PC-9 (cell line): ENCODE measurements around the gene COL5A1. TPM values are rescaled to one million over a fixed set of nuclear protein-coding genes. Genes with fewer than 3 reads are reported as not detected.

ENCODE experiments used
- BruUV-seq: library from RNA; stranded (reverse); fragments of 400-500 nt; replicated peaks from 2 replicates; lab custom pipeline; 2021; lab: Mats Ljungman, UMichigan
- CTCF ChIA-PET: fragments of 300-600 bp; sonication (Branson Sonifier 250); formaldehyde crosslinking; loops from one replicate; lab custom pipeline; 2022; ENCODE audit warnings: antibody characterized with exemption; lab: Charles Lee
- POLR2A ChIA-PET: fragments of 300-600 bp; sonication (Branson Sonifier 250); formaldehyde crosslinking; loops from one replicate; lab custom pipeline; 2022; ENCODE audit warnings: antibody characterized with exemption; ENCODE audit not compliant: unreplicated experiment; lab: Charles Lee
- DNase-seq, 2 experiments: peaks; one replicate each; pipeline versions ENCODE4 v3.0.0 to v3.0.0-alpha.2; 2015 to 2022; ENCODE audit warnings: mixed read lengths in 1 of 2
- H2AFZ ChIP-seq: fragments of 200-600 bp; sonication (generic); 2 replicates; pipeline ENCODE4 v1.8.1; 2017; ENCODE audit warnings: antibody characterized with exemption
- H3F3A ChIP-seq: fragments of 200-600 bp; sonication (generic); 2 replicates; pipeline ENCODE4 v1.8.1; 2017; ENCODE audit warnings: antibody characterized with exemption, mild to moderate bottlenecking, low read depth; ENCODE audit not compliant: insufficient read depth
- H3K27ac ChIP-seq: fragments of 200-600 bp; sonication (generic); 2 replicates; pipeline ENCODE4 v1.6.1; 2016; ENCODE audit warnings: mixed run types
- H3K27me3 ChIP-seq: fragments of 200-600 bp; sonication (generic); 2 replicates; pipeline ENCODE4 v1.6.1; 2016; ENCODE audit warnings: low read depth, mixed run types; ENCODE audit not compliant: insufficient read depth
- H3K36me3 ChIP-seq: fragments of 200-600 bp; sonication (generic); 2 replicates; pipeline ENCODE4 v1.6.1; 2016; ENCODE audit warnings: low read depth, mixed run types
- H3K4me1 ChIP-seq: fragments of 200-600 bp; sonication (generic); replicated peaks from 2 replicates; pipeline ENCODE4 v1.6.1; 2016; ENCODE audit warnings: mixed run types; ENCODE audit not compliant: insufficient read depth
- H3K4me2 ChIP-seq: fragments of 200-600 bp; sonication (generic); 2 replicates; pipeline ENCODE4 v1.6.1; 2017; ENCODE audit warnings: mixed run types
- H3K4me3 ChIP-seq: fragments of 200-600 bp; sonication (generic); 2 replicates; pipeline ENCODE4 v1.6.1; 2016; ENCODE audit warnings: mixed run types
- H3K79me2 ChIP-seq: fragments of 200-600 bp; sonication (generic); 2 replicates; pipeline ENCODE4 v1.6.1; 2017; ENCODE audit warnings: low read depth, mixed run types
- H3K9me2 ChIP-seq: fragments of 200-600 bp; sonication (generic); 2 replicates; pipeline ENCODE4 v1.8.1; 2017; ENCODE audit warnings: mild to moderate bottlenecking; ENCODE audit not compliant: insufficient read depth
- H3K9me3 ChIP-seq: fragments of 200-600 bp; sonication (generic); 2 replicates; pipeline ENCODE4 v1.8.1; 2016; ENCODE audit warnings: low read depth; ENCODE audit not compliant: insufficient read depth
- H4K20me1 ChIP-seq: fragments of 200-600 bp; sonication (generic); 2 replicates; pipeline ENCODE4 v1.8.1; 2017; ENCODE audit not compliant: insufficient read depth
- EZH2 ChIP-seq: fragments of 200-600 bp; sonication (generic); IDR thresholded peaks from 2 replicates; pipeline ENCODE4 v1.8.0; 2017; ENCODE audit warnings: antibody characterized with exemption, low read depth
- intact Hi-C: fragments of 100-400 bp; cut with micrococcal nuclease; formaldehyde crosslinking; loops from one replicate; pipeline ENCODE4 v1.10.0; 2022; ENCODE audit not compliant: unreplicated experiment
- total RNA-seq: library from RNA; stranded (reverse); gene quantifications from 2 replicates; pipeline ENCODE4 v1.2.3, GENCODE V29; 2021
- TF ChIP-seq, protein P1 (sequence below): fragments of 200-600 bp; sonication (generic); conservative IDR thresholded peaks from 2 replicates; pipeline ENCODE4 v1.6.1; 2017; ENCODE audit warnings: mixed run types, antibody characterized with exemption, mild to moderate bottlenecking, moderate library complexity

COL5A1 gene
- total RNA-seq, 1 experiment from 2014 or later: 15.2 TPM

- intact Hi-C loops: no loop called here
- BruUV-seq: no TSS peak
- no peak overlapping the region for H3K4me2 ChIP-seq
Measured at GRCh38 chr9:134634176-134634575, 7.4 kb upstream of the COL5A1 start.

DNA sequence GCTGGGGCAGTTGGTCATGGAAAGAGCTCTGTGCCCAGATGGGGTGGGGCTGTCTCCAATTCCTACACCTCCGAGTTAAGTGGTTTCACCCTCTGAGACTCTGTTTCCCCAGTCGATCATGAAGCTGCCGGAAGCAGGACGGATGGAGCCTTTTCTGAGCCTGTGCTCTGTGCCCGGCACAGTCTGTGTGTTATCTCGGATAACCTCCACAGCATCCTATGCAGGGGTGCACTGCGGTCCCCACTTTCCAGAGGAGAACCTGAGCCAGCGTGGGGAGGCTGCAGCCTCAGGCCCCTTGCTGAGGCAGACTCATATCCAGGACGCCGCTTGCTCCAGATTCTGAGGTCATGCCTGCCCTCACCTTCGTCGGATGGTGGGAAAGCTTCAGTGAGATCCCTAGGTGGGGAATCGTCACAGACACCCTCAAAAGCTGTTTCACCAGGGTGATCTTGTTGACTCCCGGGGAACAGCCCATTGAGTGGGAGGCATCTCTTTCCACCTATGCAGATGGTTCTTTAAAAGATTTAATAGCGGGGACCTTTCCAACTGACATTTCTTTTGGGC is 6.9 kb upstream of the COL5A1 start:
- Histone ChIP-seq H3K4me1 (no peaks in the 10 kb centered on the region), H4K20me1 (no peaks in the 10 kb centered on the region), H3K9me2 (no peaks in the 10 kb centered on the region), H2AFZ (no peak overlapping the region), H3K4me2 (no peak overlapping the region), H3K27ac (no peak overlapping the region), H3K9me3 (no peaks in the 10 kb centered on the region), H3K36me3 (no peaks in the 10 kb centered on the region), H3K27me3 (peaks cover 51% of the 10 kb centered on the region; the same call in 1 of the 2 replicates), H3F3A (no peaks in the 10 kb centered on the region), H3K4me3 (no peak overlapping the region), H3K79me2 (no peaks in the 10 kb centered on the region)
- intact Hi-C loops: no loop called here
- no peak for TF ChIP-seq EZH2
- TF ChIP-seq, protein P1, sequence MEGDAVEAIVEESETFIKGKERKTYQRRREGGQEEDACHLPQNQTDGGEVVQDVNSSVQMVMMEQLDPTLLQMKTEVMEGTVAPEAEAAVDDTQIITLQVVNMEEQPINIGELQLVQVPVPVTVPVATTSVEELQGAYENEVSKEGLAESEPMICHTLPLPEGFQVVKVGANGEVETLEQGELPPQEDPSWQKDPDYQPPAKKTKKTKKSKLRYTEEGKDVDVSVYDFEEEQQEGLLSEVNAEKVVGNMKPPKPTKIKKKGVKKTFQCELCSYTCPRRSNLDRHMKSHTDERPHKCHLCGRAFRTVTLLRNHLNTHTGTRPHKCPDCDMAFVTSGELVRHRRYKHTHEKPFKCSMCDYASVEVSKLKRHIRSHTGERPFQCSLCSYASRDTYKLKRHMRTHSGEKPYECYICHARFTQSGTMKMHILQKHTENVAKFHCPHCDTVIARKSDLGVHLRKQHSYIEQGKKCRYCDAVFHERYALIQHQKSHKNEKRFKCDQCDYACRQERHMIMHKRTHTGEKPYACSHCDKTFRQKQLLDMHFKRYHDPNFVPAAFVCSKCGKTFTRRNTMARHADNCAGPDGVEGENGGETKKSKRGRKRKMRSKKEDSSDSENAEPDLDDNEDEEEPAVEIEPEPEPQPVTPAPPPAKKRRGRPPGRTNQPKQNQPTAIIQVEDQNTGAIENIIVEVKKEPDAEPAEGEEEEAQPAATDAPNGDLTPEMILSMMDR: no peak
- no TSS peak for BruUV-seq
- CTCF ChIA-PET: no interaction called here
- POLR2A ChIA-PET: no interaction called here
- DNase-seq: no peak

More at GRCh38 chr9:134634176-134634575, 7.4 kb upstream of the COL5A1 start:
- no peak overlapping the region for H3K27ac ChIP-seq
- no peaks in the 10 kb centered on the region for H3K9me2 ChIP-seq
- no peaks in the 10 kb centered on the region for H3K79me2 ChIP-seq
- no peaks in the 10 kb centered on the region for H3K36me3 ChIP-seq
- no peaks in the 10 kb centered on the region for H4K20me1 ChIP-seq
- ChIA-PET POLR2A (no interaction called here), CTCF (no interaction called here)
- H3K9me3 ChIP-seq: no peaks in the 10 kb centered on the region
- peaks cover 46% of the 10 kb centered on the region; the same call in 1 of the 2 replicates for H3K27me3 ChIP-seq
- H3K4me1 ChIP-seq: no peaks in the 10 kb centered on the region
- no peak for DNase-seq
- H3F3A ChIP-seq: no peaks in the 10 kb centered on the region
- no peak for TF ChIP-seq EZH2
- TF ChIP-seq, protein P1: no peak
- H2AFZ ChIP-seq: no peak overlapping the region
- H3K4me3 ChIP-seq: no peak overlapping the region

- Histone ChIP-seq H3F3A (no peaks in the 10 kb centered on the region), H2AFZ (no peak overlapping the region), H4K20me1 (no peaks in the 10 kb centered on the region), H3K4me3 (no peak overlapping the region), H3K4me1 (no peaks in the 10 kb centered on the region), H3K36me3 (no peaks in the 10 kb centered on the region), H3K9me3 (no peaks in the 10 kb centered on the region), H3K4me2 (no peak overlapping the region), H3K27me3 (peaks cover 58% of the 10 kb centered on the region), H3K9me2 (no peaks in the 10 kb centered on the region), H3K79me2 (no peaks in the 10 kb centered on the region), H3K27ac (no peak overlapping the region)
- CTCF ChIA-PET: no interaction called here
- TF ChIP-seq EZH2: no peak
- TF ChIP-seq, protein P1: no peak
- DNase-seq: no peak
- intact Hi-C loops: no loop called here
- BruUV-seq: no TSS peak
- POLR2A ChIA-PET: no interaction called here
Measured at GRCh38 chr9:134635351-134636148, 6.1 kb upstream of the COL5A1 start.
